Activated naive CD8-positive, alpha-beta T cell treated with anti-CD3 and anti-CD28 coated beads, Interleukin-2, amount 10 ng/mL, durations not matched to agents 7 days and 5 days (primary cell): ENCODE measurements around the gene NEDD4. TPM values are rescaled to one million over a fixed set of nuclear protein-coding genes. Genes with fewer than 3 reads are reported as not detected.
A peak's percentile ranks its signal among the peaks of the same experiment; 100 is the strongest.
"Not testable (repeated sequence)": the region's sequence is repeated elsewhere in the genome, so short reads cannot be mapped to it uniquely, and the experiment has no call there.

Experiments
- ATAC-seq: fragments of 150-1000 bp; cut with Tn5 transposase; one replicate; pipeline ENCODE4 v1.10.0; 2021; ENCODE audit warnings: low read depth, moderate library complexity
- POLR2A ChIA-PET: fragments of 350-600 bp; sonication (Branson Sonifier 250); formaldehyde crosslinking; loops from one replicate; lab custom pipeline; 2021; ENCODE audit warnings: antibody characterized with exemption; lab: Charles Lee
- DNase-seq: peaks from one replicate; pipeline ENCODE4 v3.0.0; 2021
- H3K27ac Mint-ChIP-seq: one replicate; pipeline ENCODE4 v1.8.0; 2022; ENCODE audit warnings: mild to moderate bottlenecking, mixed read lengths
- H3K27me3 Mint-ChIP-seq: one replicate; pipeline ENCODE4 v1.8.0; 2022; ENCODE audit warnings: mild to moderate bottlenecking, moderate library complexity, mixed read lengths
- H3K36me3 Mint-ChIP-seq: one replicate; pipeline ENCODE4 v1.8.0; 2021; ENCODE audit warnings: mild to moderate bottlenecking, mixed read lengths
- H3K4me1 Mint-ChIP-seq: one replicate; pipeline ENCODE4 v1.8.0; 2021; ENCODE audit warnings: mixed read lengths
- H3K4me3 Mint-ChIP-seq: one replicate; pipeline ENCODE4 v1.8.0; 2022; ENCODE audit warnings: mild to moderate bottlenecking, moderate library complexity, mixed read lengths
- H3K9me3 Mint-ChIP-seq: one replicate; pipeline ENCODE4 v1.8.0; 2021; ENCODE audit warnings: mixed read lengths
- total RNA-seq, 2 experiments: library from RNA; stranded (reverse); gene quantifications; one replicate each; pipeline ENCODE4 v1.2.3, GENCODE V29; 2021

NEDD4 gene
- total RNA-seq, 2 experiments from 2014 or later = 5.1 to 6.6 TPM

DNA sequence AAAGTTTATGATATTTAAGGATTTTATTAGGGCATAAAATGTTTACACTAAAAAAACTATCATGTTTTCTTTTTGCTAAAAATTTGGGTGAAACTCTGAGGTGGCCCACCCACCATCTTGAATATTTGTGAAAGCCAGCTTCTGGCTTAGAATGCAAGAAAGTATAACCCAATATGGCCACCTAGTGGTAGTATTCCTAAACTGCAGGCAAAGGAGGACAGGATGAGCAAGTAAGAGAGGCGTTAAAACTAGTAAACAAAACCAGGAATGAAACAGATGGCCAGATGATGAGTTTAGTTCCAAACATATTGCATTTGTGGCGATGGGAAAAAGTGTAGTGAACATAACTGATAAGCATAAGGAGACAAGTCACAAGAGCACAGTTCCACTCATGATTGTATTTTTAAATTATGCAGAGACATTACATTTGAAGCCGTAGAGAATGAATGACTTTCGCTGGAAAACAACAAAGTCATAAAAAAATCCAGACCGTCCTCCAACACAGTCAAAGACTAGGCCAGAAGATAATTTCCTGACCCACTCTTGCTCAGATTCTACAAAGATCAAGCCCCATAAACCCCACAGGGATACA lies 147.2 kb downstream of the NEDD4 start:
- Mint-ChIP-seq H3K4me1 (peaks cover 1% of the 10 kb centered on the region), H3K27ac (no peak overlapping the region), H3K9me3 (peaks cover 2% of the 10 kb centered on the region), H3K36me3 (peaks cover 14% of the 10 kb centered on the region), H3K4me3 (no peak overlapping the region), H3K27me3 (no peaks in the 10 kb centered on the region)
- ATAC-seq = no peak
- DNase-seq = no peak
- POLR2A ChIA-PET = no interaction called here

DNA sequence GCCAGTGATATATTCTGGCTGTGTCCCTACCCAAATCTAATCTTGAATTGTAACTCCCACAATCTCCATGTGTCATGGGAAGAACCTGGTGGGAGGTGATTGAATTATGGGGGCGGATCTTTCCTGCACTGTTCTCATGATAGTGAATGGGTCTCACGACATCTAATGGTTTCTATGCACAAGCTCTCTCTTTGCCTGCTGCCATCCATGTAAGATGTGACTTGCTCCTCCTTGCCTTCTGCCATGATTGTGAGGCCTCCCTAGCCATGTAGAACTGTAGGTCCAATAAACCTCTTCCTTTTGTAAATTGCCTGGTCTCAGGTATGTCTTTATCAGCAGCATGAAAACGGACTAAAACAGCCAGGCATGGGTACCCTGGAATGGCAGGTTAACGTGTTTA lies 150.5 kb downstream of the NEDD4 start:
- H3K27me3 Mint-ChIP-seq, H3K9me3 Mint-ChIP-seq, DNase-seq, H3K4me3 Mint-ChIP-seq, H3K4me1 Mint-ChIP-seq, POLR2A ChIA-PET, ATAC-seq, H3K27ac Mint-ChIP-seq: not testable (repeated sequence)
- peaks cover 17% of the 10 kb centered on the region for H3K36me3 Mint-ChIP-seq

DNA sequence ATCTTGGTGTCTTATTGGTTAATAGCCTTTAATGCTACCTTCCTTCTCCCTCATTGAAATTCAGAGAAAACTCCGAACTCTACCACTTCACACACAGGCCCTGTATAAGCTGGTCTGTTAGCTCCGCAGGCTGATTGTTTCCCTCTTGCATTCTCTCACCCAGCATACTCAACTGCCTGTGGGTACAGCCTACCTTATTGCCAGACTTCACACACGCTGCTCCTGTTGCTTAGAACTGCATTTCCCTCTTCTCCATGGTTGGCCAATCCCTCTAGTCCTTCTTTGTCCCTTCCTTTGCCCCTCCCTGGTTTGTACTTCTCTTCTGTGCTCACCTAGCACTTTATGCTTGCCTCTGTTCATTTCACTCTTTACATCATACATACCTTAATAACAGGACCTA lies 157.5 kb downstream of the NEDD4 start:
- no peak for DNase-seq
- H3K27ac Mint-ChIP-seq = no peak overlapping the region
- no peak for ATAC-seq

GRCh38 chr15:55834331-55834730 lies 159.1 kb downstream of the NEDD4 start:
- Mint-ChIP-seq H3K27me3 (no peaks in the 10 kb centered on the region), H3K9me3 (no peaks in the 10 kb centered on the region), H3K4me1 (peaks cover 11% of the 10 kb centered on the region), H3K4me3 (no peak overlapping the region), H3K36me3 (peaks cover 1% of the 10 kb centered on the region), H3K27ac (no peak overlapping the region)
- POLR2A ChIA-PET = no interaction called here
- ATAC-seq (no peak), DNase-seq (no peak)

More for the DNA sequence above, 157.5 kb downstream of the NEDD4 start:
- POLR2A ChIA-PET = no interaction called here
- Mint-ChIP-seq H3K9me3 (no peaks in the 10 kb centered on the region), H3K36me3 (peaks cover 1% of the 10 kb centered on the region), H3K4me3 (no peak overlapping the region), H3K4me1 (no peaks in the 10 kb centered on the region), H3K27me3 (no peaks in the 10 kb centered on the region)

DNA sequence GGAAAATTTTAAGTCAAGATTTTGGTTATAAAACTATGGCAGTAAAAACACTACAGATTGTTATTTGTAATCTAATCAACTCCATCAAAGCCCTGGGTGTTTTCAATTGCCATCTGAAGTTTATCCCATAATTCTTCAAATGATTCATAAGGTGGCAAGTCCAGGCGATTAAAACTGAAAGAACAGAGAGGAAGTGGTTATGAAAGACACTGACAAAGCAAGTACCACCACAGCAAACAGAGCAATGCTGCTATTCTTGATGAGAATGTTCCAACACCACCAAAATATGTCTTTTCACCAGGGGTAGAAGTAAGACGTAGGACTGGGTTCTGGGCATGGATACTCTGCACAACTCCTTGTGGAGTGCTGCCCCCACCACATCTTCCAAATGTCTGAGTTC lies 163.6 kb downstream of the NEDD4 start:
- peaks cover 2% of the 10 kb centered on the region for H3K27me3 Mint-ChIP-seq
- no peaks in the 10 kb centered on the region for H3K36me3 Mint-ChIP-seq

GRCh38 chr15:55827955-55828354 lies 165.5 kb downstream of the NEDD4 start:
- no peak overlapping the region for H3K27ac Mint-ChIP-seq
- H3K27me3 Mint-ChIP-seq = peaks cover 5% of the 10 kb centered on the region
- H3K4me3 Mint-ChIP-seq = no peak overlapping the region
- no peaks in the 10 kb centered on the region for H3K9me3 Mint-ChIP-seq
- H3K4me1 Mint-ChIP-seq = peaks cover 12% of the 10 kb centered on the region
- no peak for ATAC-seq
- DNase-seq = no peak
- H3K36me3 Mint-ChIP-seq = no peaks in the 10 kb centered on the region
- POLR2A ChIA-PET = no interaction called here

More for the DNA sequence above, 163.6 kb downstream of the NEDD4 start:
- Mint-ChIP-seq H3K27ac (peak overlapping the region; percentile 64), H3K4me3 (peak overlapping the region; percentile 33), H3K9me3 (no peaks in the 10 kb centered on the region), H3K4me1 (peaks cover 12% of the 10 kb centered on the region)
- POLR2A ChIA-PET = no interaction called here
- ATAC-seq (peak; percentile 85), DNase-seq (no peak)

DNA sequence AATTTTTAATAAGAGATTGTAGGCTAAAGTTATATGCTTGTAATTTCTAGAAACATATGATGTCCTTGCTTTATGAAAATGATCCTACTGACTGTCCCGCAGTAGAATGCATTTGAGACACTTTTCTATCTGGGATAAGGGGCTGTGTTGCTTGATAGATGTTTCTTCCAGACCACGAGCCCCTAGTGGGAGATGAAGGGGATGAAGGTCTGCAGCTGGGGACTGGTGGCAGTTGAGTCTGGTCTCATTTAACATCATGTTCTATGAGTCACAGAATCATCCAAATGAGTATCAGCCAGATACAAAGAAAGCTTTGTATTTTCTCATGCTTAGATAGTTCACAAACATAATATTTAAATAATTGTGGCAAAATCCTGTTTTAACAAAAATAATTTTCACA lies 166.2 kb downstream of the NEDD4 start:
- Mint-ChIP-seq H3K27ac (no peak overlapping the region), H3K9me3 (no peaks in the 10 kb centered on the region), H3K36me3 (no peaks in the 10 kb centered on the region), H3K4me1 (peaks cover 12% of the 10 kb centered on the region), H3K27me3 (peaks cover 5% of the 10 kb centered on the region), H3K4me3 (no peak overlapping the region)
- POLR2A ChIA-PET = no interaction called here
- no peak for ATAC-seq
- DNase-seq = no peak

GRCh38 chr15:55824857-55825613 lies 168.4 kb downstream of the NEDD4 start:
- no peak for DNase-seq
- no peak overlapping the region for H3K27ac Mint-ChIP-seq
- POLR2A ChIA-PET = no interaction called here

DNA sequence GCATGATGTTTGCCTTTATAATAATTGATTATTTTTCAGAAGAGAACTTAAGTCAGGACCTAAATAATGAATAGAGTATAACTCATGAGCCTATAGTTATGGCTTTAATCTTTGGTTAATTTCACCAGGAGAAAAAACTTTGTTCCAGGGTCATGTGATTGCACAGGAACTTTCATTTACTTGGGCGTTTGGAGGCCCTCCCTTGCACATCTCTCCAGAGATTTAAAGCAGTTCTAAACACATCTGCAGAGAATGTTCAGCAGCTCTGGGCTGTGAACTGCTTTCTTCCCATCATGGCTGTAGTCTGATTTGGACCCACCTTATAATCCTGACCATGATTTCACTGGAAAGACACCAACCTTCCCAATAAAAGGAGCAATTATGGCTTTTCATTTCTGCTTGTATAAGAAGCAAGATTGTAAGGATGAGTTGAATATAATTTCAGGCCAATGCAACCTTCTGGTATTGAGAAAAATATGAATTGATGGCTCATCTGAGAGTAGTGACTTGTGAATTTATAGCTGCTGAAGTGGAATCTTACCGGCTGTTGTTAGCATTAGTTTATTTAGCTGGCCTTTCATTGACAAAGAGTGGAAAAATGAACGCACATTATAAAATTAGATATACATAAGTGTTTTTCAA lies 169.6 kb downstream of the NEDD4 start:
- DNase-seq (no peak), ATAC-seq (no peak)
- Mint-ChIP-seq H3K4me3 (no peak overlapping the region), H3K27me3 (peaks cover 5% of the 10 kb centered on the region), H3K36me3 (no peaks in the 10 kb centered on the region), H3K9me3 (no peaks in the 10 kb centered on the region), H3K4me1 (no peaks in the 10 kb centered on the region), H3K27ac (no peak overlapping the region)
- POLR2A ChIA-PET = no interaction called here

More at GRCh38 chr15:55824857-55825613, 168.4 kb downstream of the NEDD4 start:
- no peaks in the 10 kb centered on the region for H3K36me3 Mint-ChIP-seq
- peaks cover 7% of the 10 kb centered on the region for H3K4me1 Mint-ChIP-seq
- no peak overlapping the region for H3K4me3 Mint-ChIP-seq
- H3K9me3 Mint-ChIP-seq = no peaks in the 10 kb centered on the region
- peaks cover 5% of the 10 kb centered on the region for H3K27me3 Mint-ChIP-seq
- no peak for ATAC-seq

DNA sequence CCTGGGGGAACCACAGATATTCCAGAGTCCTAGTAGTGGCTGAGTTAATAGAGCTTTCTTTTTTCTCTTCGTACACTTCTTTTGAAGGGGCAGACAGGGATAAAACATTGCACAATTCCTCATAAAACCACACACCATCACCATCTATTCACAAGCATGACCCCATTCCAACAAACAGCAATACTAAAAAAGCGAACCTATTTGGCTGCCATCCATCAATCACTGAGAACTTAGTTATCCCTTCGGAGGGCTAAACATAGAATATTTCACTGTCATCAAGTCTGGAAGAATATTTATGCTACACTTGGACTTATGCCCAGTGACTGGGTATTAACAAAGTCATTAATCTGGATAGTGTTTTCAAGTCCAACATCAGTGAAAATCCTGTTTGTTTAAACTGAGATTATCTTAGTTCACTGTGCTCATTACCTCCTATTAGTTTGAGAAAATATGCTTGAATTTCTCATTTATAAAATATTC lies 170.2 kb downstream of the NEDD4 start:
- Mint-ChIP-seq H3K9me3 (no peaks in the 10 kb centered on the region), H3K36me3 (no peaks in the 10 kb centered on the region), H3K4me3 (no peak overlapping the region), H3K27me3 (peaks cover 5% of the 10 kb centered on the region), H3K27ac (no peak overlapping the region), H3K4me1 (no peaks in the 10 kb centered on the region)
- POLR2A ChIA-PET = no interaction called here
- ATAC-seq (no peak), DNase-seq (no peak)

DNA sequence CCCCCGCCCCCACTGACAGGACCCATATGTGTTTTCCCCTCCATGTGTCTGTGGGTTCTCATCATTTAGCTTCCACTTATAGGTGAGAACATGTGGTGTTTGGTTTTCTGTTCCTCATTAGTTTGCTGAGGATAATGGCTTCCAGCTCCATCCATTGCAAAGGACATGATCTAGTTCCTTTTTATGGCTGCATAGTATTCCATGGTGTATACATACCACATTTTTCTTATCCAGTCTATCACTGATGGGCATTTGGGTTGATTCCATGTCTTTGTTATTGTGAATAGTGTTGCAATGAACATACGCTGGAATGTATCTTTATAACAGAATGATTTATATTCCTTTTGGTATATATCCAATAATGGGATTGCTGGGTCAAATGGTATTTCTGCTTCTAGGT lies 171.7 kb downstream of the NEDD4 start:
- H3K27me3 Mint-ChIP-seq, ATAC-seq, POLR2A ChIA-PET, H3K9me3 Mint-ChIP-seq, H3K4me1 Mint-ChIP-seq, H3K36me3 Mint-ChIP-seq, H3K4me3 Mint-ChIP-seq, DNase-seq, H3K27ac Mint-ChIP-seq: not testable (repeated sequence)

DNA sequence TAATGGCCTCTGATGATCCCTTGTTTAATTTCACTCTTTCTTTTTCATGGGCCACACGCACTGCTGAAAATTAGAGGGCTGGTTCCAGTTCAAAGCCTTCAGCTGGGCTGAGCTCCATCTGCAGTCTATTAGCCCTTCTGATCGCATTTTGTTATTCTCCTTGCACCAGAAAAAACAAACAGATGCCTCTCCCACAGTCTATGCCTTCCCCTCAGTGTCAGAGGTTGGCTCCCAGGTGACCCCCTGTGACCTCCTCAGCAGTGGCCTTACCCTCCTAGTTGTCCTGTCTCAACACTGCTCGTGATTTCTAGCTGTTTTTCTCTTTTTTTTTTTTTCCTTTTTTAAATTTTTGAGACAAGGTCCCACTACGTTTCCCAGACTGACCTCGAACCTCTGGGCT lies 173.4 kb downstream of the NEDD4 start:
- no peak for DNase-seq
- peaks cover 3% of the 10 kb centered on the region for H3K27me3 Mint-ChIP-seq
- H3K36me3 Mint-ChIP-seq = no peaks in the 10 kb centered on the region
- no peak overlapping the region for H3K4me3 Mint-ChIP-seq
- H3K4me1 Mint-ChIP-seq = no peaks in the 10 kb centered on the region
- no peak overlapping the region for H3K27ac Mint-ChIP-seq
- POLR2A ChIA-PET = no interaction called here
- no peaks in the 10 kb centered on the region for H3K9me3 Mint-ChIP-seq
- no peak for ATAC-seq

GRCh38 chr15:55819397-55820034 lies 173.9 kb downstream of the NEDD4 start:
- no peak overlapping the region for H3K4me3 Mint-ChIP-seq

More at GRCh38 chr15:55819397-55820034, 173.9 kb downstream of the NEDD4 start:
- DNase-seq (no peak), ATAC-seq (no peak)
- Mint-ChIP-seq H3K36me3 (no peaks in the 10 kb centered on the region), H3K4me1 (no peaks in the 10 kb centered on the region), H3K27me3 (peaks cover 3% of the 10 kb centered on the region), H3K9me3 (no peaks in the 10 kb centered on the region), H3K27ac (no peak overlapping the region)
- POLR2A ChIA-PET = interaction anchor here (0.5 kb wide), 1 partner anchor 504 kb away, joined by 6 read pairs; no protein-coding TSS in a partner anchor
